ENCODE results near the gene CGNL1.

The CGNL1 gene, protein sequence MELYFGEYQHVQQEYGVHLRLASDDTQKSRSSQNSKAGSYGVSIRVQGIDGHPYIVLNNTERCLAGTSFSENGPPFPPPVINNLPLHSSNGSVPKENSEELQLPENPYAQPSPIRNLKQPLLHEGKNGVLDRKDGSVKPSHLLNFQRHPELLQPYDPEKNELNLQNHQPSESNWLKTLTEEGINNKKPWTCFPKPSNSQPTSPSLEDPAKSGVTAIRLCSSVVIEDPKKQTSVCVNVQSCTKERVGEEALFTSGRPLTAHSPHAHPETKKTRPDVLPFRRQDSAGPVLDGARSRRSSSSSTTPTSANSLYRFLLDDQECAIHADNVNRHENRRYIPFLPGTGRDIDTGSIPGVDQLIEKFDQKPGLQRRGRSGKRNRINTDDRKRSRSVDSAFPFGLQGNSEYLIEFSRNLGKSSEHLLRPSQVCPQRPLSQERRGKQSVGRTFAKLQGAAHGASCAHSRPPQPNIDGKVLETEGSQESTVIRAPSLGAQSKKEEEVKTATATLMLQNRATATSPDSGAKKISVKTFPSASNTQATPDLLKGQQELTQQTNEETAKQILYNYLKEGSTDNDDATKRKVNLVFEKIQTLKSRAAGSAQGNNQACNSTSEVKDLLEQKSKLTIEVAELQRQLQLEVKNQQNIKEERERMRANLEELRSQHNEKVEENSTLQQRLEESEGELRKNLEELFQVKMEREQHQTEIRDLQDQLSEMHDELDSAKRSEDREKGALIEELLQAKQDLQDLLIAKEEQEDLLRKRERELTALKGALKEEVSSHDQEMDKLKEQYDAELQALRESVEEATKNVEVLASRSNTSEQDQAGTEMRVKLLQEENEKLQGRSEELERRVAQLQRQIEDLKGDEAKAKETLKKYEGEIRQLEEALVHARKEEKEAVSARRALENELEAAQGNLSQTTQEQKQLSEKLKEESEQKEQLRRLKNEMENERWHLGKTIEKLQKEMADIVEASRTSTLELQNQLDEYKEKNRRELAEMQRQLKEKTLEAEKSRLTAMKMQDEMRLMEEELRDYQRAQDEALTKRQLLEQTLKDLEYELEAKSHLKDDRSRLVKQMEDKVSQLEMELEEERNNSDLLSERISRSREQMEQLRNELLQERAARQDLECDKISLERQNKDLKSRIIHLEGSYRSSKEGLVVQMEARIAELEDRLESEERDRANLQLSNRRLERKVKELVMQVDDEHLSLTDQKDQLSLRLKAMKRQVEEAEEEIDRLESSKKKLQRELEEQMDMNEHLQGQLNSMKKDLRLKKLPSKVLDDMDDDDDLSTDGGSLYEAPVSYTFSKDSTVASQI

DNA sequence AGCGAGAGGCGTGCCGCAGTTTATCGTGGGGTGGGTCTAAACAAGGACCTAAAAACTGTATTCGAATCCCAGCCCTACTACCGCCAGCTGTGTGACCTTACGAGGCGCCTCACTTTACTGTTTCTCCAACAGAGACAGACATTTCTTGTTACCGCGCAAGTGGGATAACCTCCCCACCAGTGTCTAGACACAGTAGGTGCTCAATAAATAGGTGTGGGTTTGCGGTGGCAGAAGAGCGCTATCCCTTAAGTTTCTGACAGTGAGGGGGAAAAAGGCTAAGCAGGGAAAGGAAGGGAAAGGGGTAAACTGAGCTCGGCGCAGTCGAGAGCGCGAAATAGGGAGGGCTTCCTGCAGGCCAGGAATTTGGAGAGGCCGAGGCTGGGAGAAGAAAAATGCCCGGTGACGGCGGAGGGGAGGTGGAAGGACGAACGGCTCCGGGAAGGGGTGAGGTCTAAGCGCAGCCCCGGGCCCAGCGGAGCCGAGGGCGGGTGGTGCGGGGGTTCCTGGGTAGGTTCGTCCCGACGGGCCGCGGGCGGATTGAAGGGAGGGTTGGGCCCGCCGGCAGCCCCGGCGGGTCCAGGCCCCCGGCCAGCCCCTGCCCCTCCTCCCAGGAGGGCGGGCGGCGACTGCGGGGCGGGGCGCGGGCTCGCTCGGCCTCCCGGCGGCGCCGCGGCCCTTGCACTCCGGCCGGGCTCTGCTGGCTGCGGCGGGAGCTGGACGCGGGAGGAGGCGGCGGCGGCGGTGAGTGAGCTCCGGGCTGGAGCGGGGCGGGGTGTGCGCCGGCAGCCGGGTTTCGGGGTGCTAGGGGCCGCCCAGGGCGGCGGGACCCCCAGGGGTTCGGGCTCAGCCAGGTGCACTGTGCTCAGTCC lies at the start of gene CGNL1:
Gene CGNL1, plus strand, starts transcription at position 679 of the 869 bp plus-strand sequence. CDS start 61,495 bp downstream, outside the sequence.
- no peak for DNase-seq

DNA sequence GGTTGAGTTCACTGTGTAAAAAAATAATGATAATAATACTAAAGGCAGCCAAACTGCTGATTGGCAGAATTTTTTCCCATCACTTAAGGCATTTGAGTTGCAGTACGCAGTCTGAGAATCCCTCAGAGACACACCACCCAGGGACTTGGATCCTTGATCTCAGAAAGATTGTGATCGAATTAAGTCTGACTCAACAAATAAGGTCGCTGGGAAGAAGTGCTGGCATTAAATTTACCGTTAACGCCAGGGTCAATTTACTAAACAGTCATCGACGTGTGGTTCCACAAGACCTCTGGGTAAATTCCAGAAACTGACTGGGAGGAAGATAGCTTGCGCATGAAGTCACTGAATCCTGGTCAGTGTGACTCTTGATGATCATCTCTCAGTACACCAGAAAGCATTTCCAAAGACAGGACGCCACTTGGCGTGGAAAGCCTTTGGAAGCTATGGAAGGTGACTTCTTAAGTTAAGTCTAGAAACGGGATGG lies 48.3 kb upstream of the CGNL1 start:
- DNase-seq, result no peak

DNA sequence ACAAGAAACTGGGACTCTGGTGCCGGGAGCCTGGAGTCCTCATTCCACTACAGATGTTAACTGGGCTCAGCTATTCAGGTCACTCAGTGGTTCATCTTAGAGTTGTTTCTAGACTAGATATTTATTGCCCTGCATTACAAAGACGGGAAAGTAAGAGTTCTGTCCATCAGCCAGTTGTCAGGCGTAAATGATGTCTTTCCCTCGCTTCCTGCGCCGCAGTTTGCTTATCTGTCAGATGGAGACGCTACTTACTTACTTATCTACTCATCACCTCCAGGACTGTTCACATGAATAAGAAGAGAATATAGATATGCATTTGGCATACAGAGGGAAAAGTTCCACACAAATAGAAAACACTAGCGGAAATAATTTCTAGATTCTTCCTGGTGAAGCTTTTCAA lies 47.8 kb upstream of the CGNL1 start:
- DNase-seq, result no peak

DNA sequence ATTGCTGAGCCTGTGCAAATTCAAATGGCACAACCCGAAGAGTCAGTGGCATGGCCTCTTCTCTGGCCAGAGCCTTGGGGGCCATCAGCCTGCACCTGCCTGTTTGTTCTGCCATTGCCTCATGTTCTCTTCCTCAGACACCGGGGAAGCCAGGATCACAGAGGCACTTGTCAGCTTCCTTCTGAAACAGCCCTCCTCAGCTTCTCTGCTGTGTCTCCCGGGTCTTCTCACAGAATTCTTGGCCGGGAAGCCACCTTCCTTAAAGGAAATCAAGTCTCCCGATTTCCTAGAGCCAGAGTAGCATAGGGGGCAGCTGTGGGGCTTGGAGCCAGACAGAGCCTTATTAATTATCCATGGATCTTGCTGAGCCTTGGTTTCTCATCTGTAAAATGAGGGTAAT lies 47.4 kb upstream of the CGNL1 start:
- no peak for DNase-seq

DNA sequence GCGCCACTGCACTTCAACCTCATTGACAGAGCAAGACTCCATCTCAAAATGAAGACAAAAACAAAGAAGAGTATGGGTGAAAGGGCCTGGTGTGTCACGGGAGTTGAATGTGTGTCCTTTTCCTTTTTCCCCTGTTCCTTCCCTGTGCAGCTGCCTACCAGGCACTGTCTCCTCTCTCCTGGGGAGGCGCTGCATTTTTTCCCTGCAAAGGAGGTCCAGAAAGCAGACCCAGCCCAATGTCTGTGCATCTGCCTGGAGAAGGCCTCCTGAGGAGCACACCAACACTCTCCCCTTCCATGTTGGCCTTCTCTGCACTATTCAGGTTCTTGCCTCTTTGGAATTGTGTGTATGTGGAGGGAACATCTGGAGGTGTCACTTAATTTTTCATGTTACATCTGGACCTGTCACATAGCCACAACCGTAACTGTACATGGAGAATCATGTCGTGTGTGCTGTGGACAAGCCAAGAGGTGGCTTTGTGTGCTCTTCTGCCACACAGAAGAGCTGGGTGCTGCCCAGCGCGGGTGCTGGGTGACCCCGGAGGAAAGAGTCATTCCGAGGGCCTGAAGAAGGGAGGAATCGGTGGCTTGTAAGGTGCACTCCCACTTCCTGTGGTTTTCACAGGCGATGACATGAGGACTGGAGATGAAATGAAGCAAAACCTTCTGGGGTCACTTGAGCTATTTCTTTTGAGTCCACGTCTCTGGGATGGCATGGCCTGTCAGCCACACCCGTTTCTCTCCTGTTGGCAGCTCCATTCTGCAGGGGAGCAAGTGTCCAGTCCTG lies 46.5 kb upstream of the CGNL1 start:
- DNase-seq, result no peak

DNA sequence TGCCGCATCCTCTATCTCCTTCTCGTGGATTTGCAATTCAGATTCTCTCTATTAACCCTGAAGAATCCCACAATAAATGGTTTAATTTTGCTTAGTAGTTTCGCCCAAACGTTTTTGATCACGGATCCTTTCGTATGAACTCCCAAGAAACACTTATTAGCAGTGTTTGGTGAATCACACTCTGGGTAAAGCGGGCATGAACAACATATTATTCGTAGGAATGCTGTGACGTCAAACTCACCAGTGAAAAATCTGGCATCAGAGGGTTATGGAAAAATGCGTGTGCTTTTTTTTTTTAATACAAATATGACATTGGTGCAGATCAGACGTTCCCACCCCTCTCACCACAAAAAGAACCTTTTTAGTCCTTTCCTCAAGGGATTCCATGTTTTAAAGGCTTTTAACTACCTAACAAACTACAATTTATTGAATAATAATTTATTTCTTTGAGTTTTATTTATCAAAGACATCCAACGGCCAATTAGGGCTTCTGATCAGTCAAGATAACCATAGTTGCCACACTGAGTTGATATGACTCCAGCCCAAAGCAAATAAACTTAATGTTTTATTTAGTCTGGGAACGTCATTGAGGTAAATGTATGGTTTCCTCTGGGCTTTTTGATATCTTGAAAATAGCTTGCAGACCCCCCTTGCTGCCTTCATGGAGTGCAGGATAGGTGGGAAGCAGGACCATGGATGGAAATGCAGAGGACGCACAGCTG lies 45.5 kb upstream of the CGNL1 start:
- no peak for DNase-seq

DNA sequence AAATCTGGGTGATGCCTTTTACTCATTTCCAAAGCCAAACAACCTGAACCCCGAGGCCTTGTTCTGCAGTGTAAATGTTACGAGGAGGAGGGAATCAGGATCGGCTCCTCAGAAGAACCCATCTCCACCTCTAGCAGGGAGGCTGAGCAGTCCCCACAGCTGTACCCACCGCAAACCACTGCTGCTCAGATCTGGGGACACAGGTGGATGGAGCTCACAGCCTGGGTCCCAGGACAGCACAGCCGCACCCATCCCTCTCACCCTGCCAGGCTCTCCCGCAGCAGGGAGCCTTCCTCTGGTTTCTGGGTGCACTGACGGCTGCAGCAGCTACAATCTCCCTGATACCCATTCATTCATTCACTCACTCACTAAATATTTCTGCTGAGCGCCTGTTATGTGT lies 44.0 kb upstream of the CGNL1 start:
- no peak for DNase-seq

DNA sequence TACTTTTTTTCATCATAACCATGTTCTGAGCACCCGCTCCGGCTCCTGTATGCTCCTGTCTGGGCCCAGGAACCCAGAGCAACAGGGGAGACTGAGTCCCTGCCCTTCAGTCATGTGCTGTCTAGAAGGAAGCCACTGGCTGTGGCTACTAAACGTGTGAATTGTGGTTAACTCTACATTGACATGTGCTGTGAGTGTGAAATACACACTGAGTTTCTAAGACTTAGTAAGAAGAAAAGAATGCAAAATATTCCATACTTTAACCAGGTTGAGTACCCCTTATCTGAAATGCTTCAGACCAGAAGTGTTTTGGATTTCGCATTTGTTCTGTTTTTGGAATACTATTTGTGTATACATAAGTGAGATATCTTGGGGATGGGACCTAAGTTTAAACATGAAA lies 42.8 kb upstream of the CGNL1 start:
- no peak for DNase-seq

DNA sequence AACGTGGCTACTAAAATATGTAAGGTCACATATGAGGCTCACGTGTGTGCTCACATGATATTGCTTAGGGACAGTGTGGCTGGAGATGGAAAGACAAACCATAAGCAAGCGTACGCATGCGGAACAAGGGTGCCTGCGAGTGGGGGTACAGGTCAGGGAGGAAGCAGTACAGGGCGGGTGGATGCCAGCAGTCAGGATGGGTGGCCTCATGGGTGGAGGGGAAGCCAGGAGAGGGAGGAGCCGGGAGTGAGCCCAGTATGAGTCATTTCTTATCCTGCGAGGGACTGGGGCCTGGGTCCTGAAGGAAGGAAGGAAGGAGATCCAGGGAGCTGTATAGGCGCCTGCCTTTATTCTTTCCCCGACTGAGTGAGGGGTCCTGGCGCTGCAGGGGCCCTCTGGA lies 42.0 kb upstream of the CGNL1 start:
- no peak for DNase-seq

DNA sequence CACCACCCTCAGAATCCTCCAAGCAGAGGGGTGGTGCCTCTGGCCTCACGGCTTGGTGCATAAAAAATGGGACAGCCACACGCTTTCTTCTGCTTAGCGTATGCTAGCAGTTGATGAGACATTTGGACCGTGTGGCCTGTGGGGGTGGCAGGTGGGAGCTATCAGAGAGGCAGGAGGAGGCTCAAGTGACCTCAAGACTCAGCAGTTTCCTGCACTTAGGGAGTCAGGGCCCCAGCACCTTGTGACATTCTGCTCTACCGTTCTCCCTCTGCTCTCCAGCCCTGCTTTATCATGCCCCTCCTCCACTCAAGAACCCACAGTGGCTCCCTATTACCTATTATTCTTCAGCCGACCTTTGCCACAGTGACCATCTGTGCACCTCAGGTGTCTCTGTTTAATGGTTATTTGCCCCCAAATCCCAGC lies 41.0 kb upstream of the CGNL1 start:
- DNase-seq, result no peak

DNA sequence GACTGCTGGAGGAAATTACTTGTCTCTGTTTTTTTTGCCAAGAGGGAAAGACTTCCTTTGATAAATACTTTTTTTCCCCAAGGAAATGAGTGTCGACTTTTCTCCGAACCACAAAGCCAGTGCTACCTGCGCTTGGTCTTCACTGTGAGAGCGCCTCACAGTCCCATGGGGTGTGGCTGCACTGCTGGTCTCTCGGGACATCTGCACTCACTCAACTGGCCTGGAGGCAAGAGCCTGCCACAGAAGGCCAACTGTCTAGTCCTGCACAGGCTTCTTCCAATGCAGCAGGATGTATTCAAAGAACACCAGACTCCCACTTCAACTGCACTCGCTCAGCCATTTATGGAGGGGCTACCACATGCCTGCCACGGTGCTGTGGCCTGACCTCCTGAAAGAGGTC lies 40.6 kb upstream of the CGNL1 start:
- no peak for DNase-seq

DNA sequence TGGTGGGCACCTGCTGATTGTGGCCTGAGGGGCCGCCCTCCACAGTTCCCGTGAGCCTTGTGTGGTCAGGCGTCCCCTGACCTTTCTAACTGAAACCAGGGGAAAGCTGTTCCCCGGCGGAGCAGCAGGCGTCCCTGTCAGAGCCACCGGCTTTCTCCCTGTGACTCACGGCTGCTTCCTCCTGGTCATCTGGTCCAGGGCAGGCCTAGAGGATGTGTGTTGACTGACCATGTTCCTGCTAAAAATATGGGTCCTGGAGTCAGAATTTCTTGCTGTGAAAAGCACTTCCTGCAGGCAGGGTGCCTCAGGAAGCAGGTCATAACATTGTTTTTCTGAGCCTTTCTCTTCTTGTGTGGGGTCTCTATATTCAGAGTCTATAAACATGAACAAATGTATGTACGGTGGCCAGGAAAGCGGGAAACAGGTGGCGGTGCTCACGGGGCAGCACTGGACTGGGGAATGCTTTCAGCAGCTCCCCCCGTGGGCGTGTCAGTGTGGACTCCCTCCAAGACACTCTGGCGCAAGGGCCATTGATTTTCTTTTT lies 38.4 kb upstream of the CGNL1 start:
- DNase-seq, result no peak

DNA sequence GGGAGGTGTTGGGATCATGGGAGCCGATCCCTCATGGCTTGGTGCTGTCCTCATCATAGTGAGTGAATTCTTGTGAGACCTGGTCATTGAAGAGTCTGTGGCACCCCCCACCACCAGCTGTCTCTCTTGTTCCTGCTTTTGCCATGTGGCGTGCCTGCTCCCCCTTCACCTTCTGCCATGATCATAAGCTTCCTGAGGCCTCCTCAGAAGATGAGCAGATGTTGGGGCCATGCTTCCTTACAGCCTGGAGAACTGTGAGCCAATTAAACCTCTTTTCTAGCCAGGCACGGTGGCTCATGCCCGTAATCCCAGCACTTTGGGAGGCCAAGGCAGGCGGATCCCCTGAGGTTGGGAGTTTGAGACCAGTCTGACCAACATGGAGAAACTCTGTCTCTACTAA lies 37.0 kb upstream of the CGNL1 start:
- DNase-seq, result no peak

DNA sequence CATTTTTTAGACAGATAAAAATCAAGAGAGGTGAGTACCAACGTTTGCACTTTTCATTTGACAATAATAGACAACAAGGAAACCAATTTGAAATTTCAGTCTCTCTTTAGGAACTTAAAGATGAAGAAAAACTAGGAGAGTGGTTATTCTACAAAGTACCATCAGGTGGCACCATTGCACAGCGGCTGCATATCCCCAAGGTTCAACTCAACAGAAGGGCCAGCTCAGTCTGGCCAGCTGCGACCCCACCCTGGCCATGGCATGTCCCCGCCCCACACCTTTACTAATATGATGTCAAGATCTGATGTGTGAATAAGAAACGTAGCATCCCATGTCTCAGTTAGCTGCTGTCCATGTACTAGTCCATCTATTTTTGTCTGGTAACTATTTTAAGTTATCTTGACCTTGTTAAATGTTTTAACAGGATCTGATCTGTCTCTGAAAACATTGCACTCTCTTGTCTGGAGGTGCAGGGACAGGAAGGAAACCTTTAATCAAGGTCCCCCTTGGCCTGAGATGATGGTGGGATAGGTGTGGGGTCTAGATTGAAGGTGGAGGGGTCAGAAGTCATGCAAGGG lies 35.5 kb upstream of the CGNL1 start:
- DNase-seq, result peak; percentile 45

DNA sequence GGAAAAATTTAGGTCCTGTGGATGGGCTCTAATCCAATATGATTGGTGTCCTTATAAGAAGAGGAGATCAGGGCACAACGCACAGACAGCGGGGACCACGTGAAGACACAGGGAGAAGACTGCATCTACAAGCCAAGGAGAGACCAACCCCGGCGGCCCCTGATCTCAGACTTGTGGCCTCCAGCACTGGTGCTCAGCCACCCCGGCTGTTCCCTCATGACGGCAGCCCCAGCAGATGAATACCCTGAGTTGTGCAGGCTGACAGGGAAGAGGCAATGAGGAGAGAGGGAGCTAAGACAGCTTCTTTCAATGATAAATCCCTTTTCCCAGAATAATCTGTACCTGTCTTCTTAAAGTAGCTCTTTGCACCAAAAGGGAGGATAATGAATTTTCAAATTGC lies 33.3 kb upstream of the CGNL1 start:
- no peak for DNase-seq

DNA sequence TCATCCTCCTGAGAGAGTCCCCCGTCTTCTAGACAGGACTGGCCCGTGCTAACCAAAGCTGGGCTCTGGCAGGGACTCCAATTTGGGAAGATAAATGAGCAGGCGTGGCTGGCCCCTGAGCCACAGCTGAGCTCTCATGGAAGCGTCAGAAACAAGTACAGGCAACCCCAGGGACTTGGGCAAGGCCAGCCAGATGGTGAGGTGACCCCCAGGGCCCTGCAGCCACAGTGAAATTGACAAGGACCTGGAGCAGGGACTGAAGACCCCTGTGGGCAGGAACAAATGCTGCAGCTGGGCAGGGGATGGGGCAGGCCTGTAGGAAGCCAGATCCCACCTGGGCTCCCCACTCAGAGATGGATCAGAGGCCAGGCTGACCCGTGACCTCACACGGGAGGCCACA lies 32.8 kb upstream of the CGNL1 start:
- no peak for DNase-seq

DNA sequence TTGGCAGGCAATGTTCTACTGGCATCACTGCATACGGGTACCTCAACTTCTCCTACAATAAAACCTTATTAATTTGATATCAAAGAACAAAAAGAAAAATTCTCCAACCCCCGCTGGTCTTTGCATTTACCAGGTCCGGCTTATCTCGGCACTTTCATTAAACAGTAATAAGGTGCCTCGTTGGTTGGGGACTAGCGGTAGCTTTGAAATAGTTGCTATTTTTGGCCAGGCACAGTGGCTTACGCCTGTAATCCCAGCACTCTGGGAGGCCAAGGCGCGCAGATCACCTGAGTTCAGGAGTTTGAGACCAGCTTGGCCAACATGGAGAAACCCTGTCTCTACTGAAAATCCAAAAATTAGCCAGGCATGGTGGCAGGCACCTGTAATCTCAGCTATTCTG lies 32.0 kb upstream of the CGNL1 start:
- no peak for DNase-seq

DNA sequence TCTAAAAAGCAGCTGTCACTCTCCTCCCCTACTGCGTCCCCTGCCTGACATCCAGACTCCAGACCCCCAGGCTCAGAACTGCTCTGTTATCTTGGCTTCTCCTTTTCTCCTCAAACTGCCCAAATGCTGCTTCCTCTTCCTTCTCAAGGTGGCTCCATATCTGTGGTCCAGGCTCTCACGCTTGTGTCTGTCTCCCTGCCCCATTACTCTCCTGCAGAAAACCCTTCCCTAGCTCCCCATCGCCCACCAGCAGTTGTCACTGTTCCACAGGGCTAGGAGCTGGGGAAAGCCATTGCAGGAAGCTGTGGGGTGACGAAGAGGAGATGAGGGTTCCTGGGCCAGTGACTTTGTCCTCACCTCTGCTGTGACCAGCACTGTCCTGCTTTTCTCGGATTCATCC lies 30.7 kb upstream of the CGNL1 start:
- DNase-seq, result no peak

DNA sequence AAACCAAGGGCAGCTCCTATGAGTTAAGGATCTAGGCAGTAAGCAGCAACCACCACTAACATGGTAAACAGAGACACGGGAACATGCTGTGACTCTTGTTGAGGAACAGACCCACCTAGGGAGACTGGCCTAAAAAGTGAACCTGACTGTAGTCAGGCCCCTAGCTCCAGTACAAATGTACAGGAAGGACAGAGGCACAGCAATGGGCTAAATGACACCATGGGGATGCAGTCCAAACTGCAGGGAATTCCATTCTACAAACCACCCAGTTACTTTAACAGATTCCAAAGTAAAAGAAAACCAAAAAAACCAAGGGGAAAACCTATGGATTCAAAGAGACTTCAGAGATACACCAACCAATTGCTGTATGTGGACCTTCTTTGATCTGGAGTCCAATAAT lies 28.2 kb upstream of the CGNL1 start:
- DNase-seq, result no peak
